Measurements from ENCODE around the gene SMCHD1. TPM values are rescaled to one million over a fixed set of nuclear protein-coding genes. Genes with fewer than 3 reads are reported as not detected.

SMCHD1 gene
- total RNA-seq, 1 experiment from 2014 or later, result 61.0 TPM

- Histone ChIP-seq H3F3A (ENCODE audit: low read length, unreplicated experiment) (no peaks in the 10 kb centered on the region), H3K9ac (ENCODE audit: low read length) (no peak overlapping the region), H3K36me3 (ENCODE audit: low read depth, low read length) (no peaks in the 10 kb centered on the region), H4K20me1 (ENCODE audit: low read length) (no peaks in the 10 kb centered on the region), H3K27me3 (ENCODE audit: low read length) (no peaks in the 10 kb centered on the region), H3K27ac (ENCODE audit: low read length) (no peak overlapping the region), H3K4me1 (ENCODE audit: insufficient read depth, low read length) (no peaks in the 10 kb centered on the region), H3K79me2 (ENCODE audit: low read length) (no peaks in the 10 kb centered on the region), H3K4me3 (ENCODE audit: low read length) (no peak overlapping the region), H2AFZ (ENCODE audit: low read length) (no peak overlapping the region), H3K4me2 (ENCODE audit: low read length) (no peak overlapping the region), H3K9me2 (replicated peaks; ENCODE audit: low read length) (no peaks in the 10 kb centered on the region), H3K9me3 (ENCODE audit: low read length) (no peaks in the 10 kb centered on the region)
- no peak for TF ChIP-seq CTCF (conservative IDR thresholded peaks at IDR 0.05; ENCODE audit: low read depth, low read length)
- TF ChIP-seq EZH2 (IDR thresholded peaks at IDR 0.05; ENCODE audit: low read length, unreplicated experiment), result no peak
- no peak for TF ChIP-seq EZH2phosphoT487 (IDR thresholded peaks at IDR 0.05; ENCODE audit: borderline replicate concordance, low read length)
- ATAC-seq, result no peak
- DNase-seq, result no peak
- CTCF ChIA-PET, result no interaction called here
- POLR2A ChIA-PET (ENCODE audit: unreplicated experiment), result no interaction called here
- intact Hi-C loops (cut with micrococcal nuclease), result no loop called here
- BruUV-seq (replicated peaks), result no TSS peak
These were observed 11.0 kb upstream of the SMCHD1 start for GRCh38 chr18:2644535-2644934.

- Histone ChIP-seq H2AFZ (ENCODE audit: low read length) (no peak overlapping the region), H3K9ac (ENCODE audit: low read length) (no peak overlapping the region), H3K4me2 (ENCODE audit: low read length) (0 out of 2 replicates have a peak overlapping the region, but pooled peaks have one; percentile 5), H3K4me3 (ENCODE audit: low read length) (no peak overlapping the region), H3K9me3 (ENCODE audit: low read length) (no peaks in the 10 kb centered on the region), H3K36me3 (ENCODE audit: low read depth, low read length) (no peaks in the 10 kb centered on the region), H3K27ac (ENCODE audit: low read length) (no peak overlapping the region), H3K27me3 (ENCODE audit: low read length) (no peaks in the 10 kb centered on the region), H4K20me1 (ENCODE audit: low read length) (peaks cover 8% of the 10 kb centered on the region), H3K4me1 (ENCODE audit: insufficient read depth, low read length) (peaks cover 24% of the 10 kb centered on the region), H3F3A (ENCODE audit: low read length, unreplicated experiment) (no peaks in the 10 kb centered on the region), H3K79me2 (ENCODE audit: low read length) (peaks cover 13% of the 10 kb centered on the region), H3K9me2 (replicated peaks; ENCODE audit: low read length) (no peaks in the 10 kb centered on the region)
- intact Hi-C loops (cut with micrococcal nuclease), result loop anchor here (10.0 kb wide), 1 partner anchor 363 kb away; the partner anchor contains the start of gene LPIN2
- POLR2A ChIA-PET (ENCODE audit: unreplicated experiment), result interaction anchor here (0.6 kb wide), 1 partner anchor 951 kb away, joined by 5 read pairs; no protein-coding TSS in a partner anchor
- CTCF ChIA-PET, result no interaction called here
- no peak for ATAC-seq
- TF ChIP-seq CTCF (conservative IDR thresholded peaks at IDR 0.05; ENCODE audit: low read depth, low read length) (no peak), EZH2phosphoT487 (IDR thresholded peaks at IDR 0.05; ENCODE audit: borderline replicate concordance, low read length) (no peak)
- DNase-seq, result peak; percentile 66
- BruUV-seq (replicated peaks), result no TSS peak
These were observed 3.5 kb upstream of the SMCHD1 start for GRCh38 chr18:2651981-2652380.

GRCh38 chr18:2653467-2653866 lies 2.1 kb upstream of the SMCHD1 start:
- Histone ChIP-seq H3K36me3 (ENCODE audit: low read depth, low read length) (no peaks in the 10 kb centered on the region), H3K79me2 (ENCODE audit: low read length) (peaks cover 28% of the 10 kb centered on the region), H3K9ac (ENCODE audit: low read length) (no peak overlapping the region), H3K4me3 (ENCODE audit: low read length) (no peak overlapping the region), H4K20me1 (ENCODE audit: low read length) (peaks cover 19% of the 10 kb centered on the region), H2AFZ (ENCODE audit: low read length) (no peak overlapping the region), H3F3A (ENCODE audit: low read length, unreplicated experiment) (peaks cover 3% of the 10 kb centered on the region), H3K4me2 (ENCODE audit: low read length) (peak overlapping the region; percentile 90), H3K27ac (ENCODE audit: low read length) (no peak overlapping the region), H3K9me2 (replicated peaks; ENCODE audit: low read length) (no peaks in the 10 kb centered on the region), H3K4me1 (ENCODE audit: insufficient read depth, low read length) (peaks cover 33% of the 10 kb centered on the region), H3K9me3 (ENCODE audit: low read length) (no peaks in the 10 kb centered on the region), H3K27me3 (ENCODE audit: low read length) (no peaks in the 10 kb centered on the region)
- no TSS peak for BruUV-seq (replicated peaks)
- POLR2A ChIA-PET (ENCODE audit: unreplicated experiment), result no interaction called here
- CTCF ChIA-PET, result no interaction called here
- TF ChIP-seq CTCF (conservative IDR thresholded peaks at IDR 0.05; ENCODE audit: low read depth, low read length) (no peak), EZH2 (IDR thresholded peaks at IDR 0.05; ENCODE audit: low read length, unreplicated experiment) (no peak), EZH2phosphoT487 (IDR thresholded peaks at IDR 0.05; ENCODE audit: borderline replicate concordance, low read length) (no peak)
- no peak for ATAC-seq
- intact Hi-C loops (cut with micrococcal nuclease), result loop anchor here (10.0 kb wide), 1 partner anchor 361 kb away; the partner anchor contains the start of gene LPIN2
- DNase-seq, result no peak
